Mesothelial cell of epicardium (in vitro differentiated cells): ENCODE measurements around the gene CHST11. TPM values are rescaled to one million over a fixed set of nuclear protein-coding genes. Genes with fewer than 3 reads are reported as not detected.

ENCODE experiments used
- DNase-seq, 2 experiments: peaks; one replicate each; pipeline ENCODE4 v3.0.0; 2021; ENCODE audit warnings: low spot score in 2 of 2; ENCODE audit not compliant: unreplicated experiment in 2 of 2
- H3K27ac Mint-ChIP-seq: 2 replicates; pipeline ENCODE4 v1.8.0; 2021; ENCODE audit warnings: mixed read lengths
- H3K27me3 Mint-ChIP-seq: 2 replicates; pipeline ENCODE4 v1.8.0; 2021; ENCODE audit warnings: low read depth, mixed read lengths
- H3K36me3 Mint-ChIP-seq: 2 replicates; pipeline ENCODE4 v1.8.0; 2021; ENCODE audit warnings: mixed read lengths
- H3K4me1 Mint-ChIP-seq: 2 replicates; pipeline ENCODE4 v1.8.0; 2021; ENCODE audit warnings: mixed read lengths
- H3K4me3 Mint-ChIP-seq: 2 replicates; pipeline ENCODE4 v1.8.0; 2021; ENCODE audit warnings: mild to moderate bottlenecking, moderate library complexity, mixed read lengths
- H3K9me3 Mint-ChIP-seq: 2 replicates; pipeline ENCODE4 v1.8.0; 2021; ENCODE audit warnings: mixed read lengths
- CTCF ChIP-seq: fragments of 200-600 bp; sonication (generic); IDR thresholded peaks from one replicate; pipeline ENCODE4 v1.5.0; 2021; ENCODE audit warnings: antibody characterized with exemption; ENCODE audit not compliant: unreplicated experiment
- total RNA-seq: library from RNA; stranded (reverse); gene quantifications from 3 replicates; pipeline ENCODE4 v1.2.1, GENCODE V29; 2021

CHST11 gene
- total RNA-seq, 1 donor from 2014 or later: 15.0 TPM

- Mint-ChIP-seq H3K9me3 (no peaks in the 10 kb centered on the region), H3K27ac (peak overlapping the region; percentile 11), H3K36me3 (no peaks in the 10 kb centered on the region), H3K4me3 (peak overlapping the region; percentile 95), H3K4me1 (peaks cover 18% of the 10 kb centered on the region), H3K27me3 (peaks cover 34% of the 10 kb centered on the region)
- TF ChIP-seq CTCF: no peak
- DNase-seq: no peak
Observed at GRCh38 chr12:104460041-104460719, 3.4 kb downstream of the CHST11 start.

GRCh38 chr12:104460973-104461698 lies 4.4 kb downstream of the CHST11 start:
- Mint-ChIP-seq H3K9me3 (no peaks in the 10 kb centered on the region), H3K27me3 (peaks cover 24% of the 10 kb centered on the region), H3K4me1 (peaks cover 18% of the 10 kb centered on the region), H3K27ac (no peak overlapping the region), H3K4me3 (no peak overlapping the region), H3K36me3 (no peaks in the 10 kb centered on the region)
- no peak for DNase-seq
- TF ChIP-seq CTCF: no peak

GRCh38 chr12:104462325-104462724 lies 5.6 kb downstream of the CHST11 start:
- Mint-ChIP-seq H3K27ac (no peak overlapping the region), H3K27me3 (peaks cover 21% of the 10 kb centered on the region)

GRCh38 chr12:104462931-104463339 lies 6.2 kb downstream of the CHST11 start:
- Mint-ChIP-seq H3K27me3 (peaks cover 21% of the 10 kb centered on the region), H3K36me3 (no peaks in the 10 kb centered on the region), H3K4me3 (no peak overlapping the region), H3K9me3 (no peaks in the 10 kb centered on the region), H3K27ac (no peak overlapping the region), H3K4me1 (peaks cover 19% of the 10 kb centered on the region)
- no peak for DNase-seq
- no peak for TF ChIP-seq CTCF

More at GRCh38 chr12:104462325-104462724, 5.6 kb downstream of the CHST11 start:
- Mint-ChIP-seq H3K36me3 (no peaks in the 10 kb centered on the region), H3K4me1 (peaks cover 17% of the 10 kb centered on the region), H3K9me3 (no peaks in the 10 kb centered on the region), H3K4me3 (no peak overlapping the region)
- no peak for TF ChIP-seq CTCF
- DNase-seq: no peak

GRCh38 chr12:104463368-104463767 lies 6.6 kb downstream of the CHST11 start:
- H3K4me3 Mint-ChIP-seq: no peak overlapping the region
- H3K27me3 Mint-ChIP-seq: peaks cover 21% of the 10 kb centered on the region
- TF ChIP-seq CTCF: no peak
- H3K9me3 Mint-ChIP-seq: no peaks in the 10 kb centered on the region
- DNase-seq: no peak
- no peak overlapping the region for H3K27ac Mint-ChIP-seq
- no peaks in the 10 kb centered on the region for H3K36me3 Mint-ChIP-seq
- H3K4me1 Mint-ChIP-seq: peaks cover 19% of the 10 kb centered on the region
